GM23338 (cell line): ENCODE measurements around the gene CEMIP2. TPM values are rescaled to one million over a fixed set of nuclear protein-coding genes. Genes with fewer than 3 reads are reported as not detected.

Source experiments
- ATAC-seq: fragments of 200-7000 bp; cut with Tn5 transposase; 3 replicates; pipeline ENCODE4 v1.9.1; 2020
- DNase-seq: peaks from one replicate; pipeline ENCODE4 v3.0.0-alpha.2; 2015; ENCODE audit warnings: low spot score
- H2AFZ ChIP-seq: fragments of 200-600 bp; sonication (generic); 2 replicates; pipeline ENCODE4 v1.8.0; 2016; ENCODE audit warnings: antibody characterized with exemption, mild to moderate bottlenecking, moderate library complexity
- H3F3A ChIP-seq: fragments of 200-600 bp; sonication (generic); replicated peaks from 2 replicates; pipeline ENCODE4 v1.8.0; 2017; ENCODE audit warnings: antibody characterized with exemption, mixed run types, low read depth
- H3K27ac ChIP-seq: fragments of 200-600 bp; sonication (generic); 2 replicates; pipeline ENCODE4 v1.6.1; 2016; ENCODE audit warnings: low read depth
- H3K27me3 ChIP-seq: fragments of 200-600 bp; sonication (generic); 2 replicates; pipeline ENCODE4 v1.8.0; 2016; ENCODE audit warnings: mild to moderate bottlenecking, mixed run types, moderate library complexity; ENCODE audit not compliant: insufficient read depth
- H3K36me3 ChIP-seq: fragments of 200-600 bp; sonication (generic); 2 replicates; pipeline ENCODE4 v1.8.0; 2016; ENCODE audit warnings: mild to moderate bottlenecking; ENCODE audit not compliant: insufficient read depth
- H3K4me1 ChIP-seq: fragments of 200-600 bp; sonication (generic); 2 replicates; pipeline ENCODE4 v1.8.0; 2016; ENCODE audit warnings: mild to moderate bottlenecking, moderate library complexity; ENCODE audit not compliant: insufficient read depth
- H3K4me2 ChIP-seq: fragments of 200-600 bp; sonication (generic); 2 replicates; pipeline ENCODE4 v1.7.1; 2017; ENCODE audit warnings: mixed run types
- H3K4me3 ChIP-seq: fragments of 200-600 bp; sonication (generic); 2 replicates; pipeline ENCODE4 v1.6.1; 2016; ENCODE audit warnings: mixed run types
- H3K79me2 ChIP-seq: fragments of 200-600 bp; sonication (generic); replicated peaks from 2 replicates; pipeline ENCODE4 v1.8.0; 2017; ENCODE audit warnings: mild to moderate bottlenecking; ENCODE audit not compliant: insufficient read depth
- H3K9me2 ChIP-seq: fragments of 200-600 bp; sonication (generic); 2 replicates; pipeline ENCODE4 v1.8.0; 2017; ENCODE audit not compliant: insufficient read depth
- H4K20me1 ChIP-seq: fragments of 200-600 bp; sonication (generic); replicated peaks from 2 replicates; pipeline ENCODE4 v1.8.0; 2017; ENCODE audit warnings: mild to moderate bottlenecking; ENCODE audit not compliant: insufficient read depth
- H3K27ac Mint-ChIP-seq: 2 replicates; pipeline ENCODE4 v1.8.0; 2020; ENCODE audit warnings: inconsistent platforms, mild to moderate bottlenecking, moderate library complexity, mixed read lengths
- H3K27me3 Mint-ChIP-seq: 3 replicates; pipeline ENCODE4 v1.8.0; 2022; ENCODE audit warnings: low read depth, mild to moderate bottlenecking, moderate library complexity, mixed read lengths, inconsistent platforms; ENCODE audit not compliant: insufficient read depth, poor library complexity
- H3K36me3 Mint-ChIP-seq: 3 replicates; pipeline ENCODE4 v1.8.0; 2021; ENCODE audit warnings: low read depth, mild to moderate bottlenecking, inconsistent platforms, moderate library complexity, mixed read lengths
- H3K4me1 Mint-ChIP-seq: 3 replicates; pipeline ENCODE4 v1.8.0; 2020; ENCODE audit warnings: mild to moderate bottlenecking, inconsistent platforms, mixed read lengths
- H3K4me3 Mint-ChIP-seq: 3 replicates; pipeline ENCODE4 v1.8.0; 2021; ENCODE audit warnings: moderate library complexity, mild to moderate bottlenecking, inconsistent platforms, mixed read lengths
- H3K9me3 Mint-ChIP-seq: 3 replicates; pipeline ENCODE4 v1.8.0; 2020; ENCODE audit warnings: moderate library complexity, mild to moderate bottlenecking, inconsistent platforms, mixed read lengths
- CREB1 ChIP-seq: fragments of 250-450 bp; sonication (Bioruptor Pico); IDR thresholded peaks from 2 replicates; pipeline ENCODE4 v1.5.0; 2020; ENCODE audit warnings: low read depth, mild to moderate bottlenecking, moderate library complexity
- EZH2 ChIP-seq: fragments of 200-600 bp; sonication (generic); IDR thresholded peaks from one replicate; pipeline ENCODE4 v1.8.0; 2017; ENCODE audit warnings: antibody characterized with exemption, mild to moderate bottlenecking, low read depth; ENCODE audit not compliant: unreplicated experiment
- EZH2phosphoT487 ChIP-seq: fragments of 200-600 bp; sonication (generic); IDR thresholded peaks from one replicate; pipeline ENCODE4 v1.8.1; 2018; ENCODE audit warnings: antibody characterized with exemption; ENCODE audit not compliant: unreplicated experiment
- NANOG ChIP-seq: IDR thresholded peaks from 2 replicates; pipeline ENCODE4 v1.6.1; 2016; ENCODE audit warnings: antibody characterized with exemption, borderline replicate concordance
- POLR2AphosphoS5 ChIP-seq: IDR thresholded peaks from 2 replicates; pipeline ENCODE4 v1.6.1; 2016; ENCODE audit warnings: antibody characterized with exemption, low read depth
- STAT1 ChIP-seq: IDR thresholded peaks from one replicate; pipeline ENCODE4 v1.6.1; 2016; ENCODE audit warnings: antibody characterized with exemption; ENCODE audit not compliant: unreplicated experiment
- ZNF114 ChIP-seq: fragments of 250-450 bp; sonication (Bioruptor Pico); IDR thresholded peaks from 2 replicates; pipeline ENCODE4 v1.5.0; 2020; ENCODE audit warnings: mild to moderate bottlenecking, moderate library complexity
- ZNF331 ChIP-seq: fragments of 250-450 bp; sonication (Bioruptor Pico); IDR thresholded peaks from 2 replicates; pipeline ENCODE4 v1.5.0; 2020; ENCODE audit warnings: low read depth, mild to moderate bottlenecking, moderate library complexity
- polyA plus RNA-seq: library from polyadenylated mRNA; unstranded; fragments of >200 nt; fragmentation: Nextera tagmentation; extraction: Ambion mirVana; gene quantifications from 2 replicates; pipeline ENCODE4 v1.2.1, GENCODE V29; 2016
- total RNA-seq: library from RNA; depleted of rRNA; stranded (reverse); fragments of >200 nt; shearing (Covaris generic); gene quantifications from 2 replicates; pipeline ENCODE4 v1.2.3, GENCODE V29; 2014
- TF ChIP-seq, protein P1 (sequence below): fragments of 250-450 bp; sonication (Bioruptor Pico); IDR thresholded peaks from 2 replicates; pipeline ENCODE4 v1.5.0; 2020; ENCODE audit warnings: mild to moderate bottlenecking, moderate library complexity
- TF ChIP-seq, protein P2 (sequence below): IDR thresholded peaks from 2 replicates; pipeline ENCODE4 v1.6.1; 2016; ENCODE audit warnings: antibody characterized with exemption
- TF ChIP-seq, protein P3 (sequence below), 2 experiments: fragments of 200-600 bp in 1 of 2; sonication (generic) in 1 of 2; conservative IDR thresholded peaks; 2 replicates each; pipeline versions ENCODE4 v1.5.1 to v1.6.1; 2016 to 2017; ENCODE audit warnings: antibody characterized with exemption in 2 of 2, low read depth in 2 of 2, mild to moderate bottlenecking in 2 of 2, moderate library complexity in 1 of 2
- TF ChIP-seq, protein P4 (sequence below): IDR thresholded peaks from one replicate; pipeline ENCODE4 v1.6.1; 2018; ENCODE audit warnings: antibody characterized with exemption; ENCODE audit not compliant: unreplicated experiment

Gene CEMIP2
- total and polyA plus RNA-seq, 2 experiments from 2014 or later: 23.0 to 76.7 TPM

DNA sequence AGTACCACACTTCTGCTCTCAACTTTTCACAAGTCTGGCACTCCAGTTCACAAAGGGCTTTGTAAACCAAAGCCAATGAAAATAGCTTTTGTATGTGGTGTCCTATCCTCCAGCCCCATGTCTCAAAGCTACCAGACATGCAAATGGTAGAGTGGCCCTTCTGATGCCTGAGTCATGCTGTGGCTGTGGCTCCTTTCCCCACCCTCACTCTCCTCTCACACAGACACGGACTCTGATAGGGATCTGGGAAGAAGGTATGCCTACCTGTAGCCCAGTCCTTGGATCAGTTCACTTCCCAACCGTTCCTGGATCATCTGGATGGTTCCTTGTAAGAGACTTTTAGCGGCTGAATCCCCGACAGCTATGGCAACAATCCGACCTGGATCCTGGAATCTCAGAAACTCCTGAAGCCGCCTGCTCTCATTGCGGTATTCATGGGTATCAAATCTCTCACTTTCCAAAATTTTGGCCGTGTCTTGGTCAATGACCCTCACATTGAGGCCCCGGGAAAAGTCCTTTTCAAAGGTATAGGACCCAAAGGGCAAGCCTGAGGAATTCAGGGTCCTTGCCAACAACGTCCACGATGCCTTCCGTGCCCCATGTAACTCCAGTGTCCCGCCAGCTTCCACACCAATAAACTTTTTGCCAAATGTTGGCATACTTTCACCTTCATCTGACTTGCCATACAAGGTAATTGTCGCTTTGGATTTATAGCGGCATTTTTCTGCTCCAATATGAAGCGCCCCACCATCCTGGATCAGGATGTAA is 23.4 kb downstream of the CEMIP2 start (continued):
- TF ChIP-seq, protein P1, sequence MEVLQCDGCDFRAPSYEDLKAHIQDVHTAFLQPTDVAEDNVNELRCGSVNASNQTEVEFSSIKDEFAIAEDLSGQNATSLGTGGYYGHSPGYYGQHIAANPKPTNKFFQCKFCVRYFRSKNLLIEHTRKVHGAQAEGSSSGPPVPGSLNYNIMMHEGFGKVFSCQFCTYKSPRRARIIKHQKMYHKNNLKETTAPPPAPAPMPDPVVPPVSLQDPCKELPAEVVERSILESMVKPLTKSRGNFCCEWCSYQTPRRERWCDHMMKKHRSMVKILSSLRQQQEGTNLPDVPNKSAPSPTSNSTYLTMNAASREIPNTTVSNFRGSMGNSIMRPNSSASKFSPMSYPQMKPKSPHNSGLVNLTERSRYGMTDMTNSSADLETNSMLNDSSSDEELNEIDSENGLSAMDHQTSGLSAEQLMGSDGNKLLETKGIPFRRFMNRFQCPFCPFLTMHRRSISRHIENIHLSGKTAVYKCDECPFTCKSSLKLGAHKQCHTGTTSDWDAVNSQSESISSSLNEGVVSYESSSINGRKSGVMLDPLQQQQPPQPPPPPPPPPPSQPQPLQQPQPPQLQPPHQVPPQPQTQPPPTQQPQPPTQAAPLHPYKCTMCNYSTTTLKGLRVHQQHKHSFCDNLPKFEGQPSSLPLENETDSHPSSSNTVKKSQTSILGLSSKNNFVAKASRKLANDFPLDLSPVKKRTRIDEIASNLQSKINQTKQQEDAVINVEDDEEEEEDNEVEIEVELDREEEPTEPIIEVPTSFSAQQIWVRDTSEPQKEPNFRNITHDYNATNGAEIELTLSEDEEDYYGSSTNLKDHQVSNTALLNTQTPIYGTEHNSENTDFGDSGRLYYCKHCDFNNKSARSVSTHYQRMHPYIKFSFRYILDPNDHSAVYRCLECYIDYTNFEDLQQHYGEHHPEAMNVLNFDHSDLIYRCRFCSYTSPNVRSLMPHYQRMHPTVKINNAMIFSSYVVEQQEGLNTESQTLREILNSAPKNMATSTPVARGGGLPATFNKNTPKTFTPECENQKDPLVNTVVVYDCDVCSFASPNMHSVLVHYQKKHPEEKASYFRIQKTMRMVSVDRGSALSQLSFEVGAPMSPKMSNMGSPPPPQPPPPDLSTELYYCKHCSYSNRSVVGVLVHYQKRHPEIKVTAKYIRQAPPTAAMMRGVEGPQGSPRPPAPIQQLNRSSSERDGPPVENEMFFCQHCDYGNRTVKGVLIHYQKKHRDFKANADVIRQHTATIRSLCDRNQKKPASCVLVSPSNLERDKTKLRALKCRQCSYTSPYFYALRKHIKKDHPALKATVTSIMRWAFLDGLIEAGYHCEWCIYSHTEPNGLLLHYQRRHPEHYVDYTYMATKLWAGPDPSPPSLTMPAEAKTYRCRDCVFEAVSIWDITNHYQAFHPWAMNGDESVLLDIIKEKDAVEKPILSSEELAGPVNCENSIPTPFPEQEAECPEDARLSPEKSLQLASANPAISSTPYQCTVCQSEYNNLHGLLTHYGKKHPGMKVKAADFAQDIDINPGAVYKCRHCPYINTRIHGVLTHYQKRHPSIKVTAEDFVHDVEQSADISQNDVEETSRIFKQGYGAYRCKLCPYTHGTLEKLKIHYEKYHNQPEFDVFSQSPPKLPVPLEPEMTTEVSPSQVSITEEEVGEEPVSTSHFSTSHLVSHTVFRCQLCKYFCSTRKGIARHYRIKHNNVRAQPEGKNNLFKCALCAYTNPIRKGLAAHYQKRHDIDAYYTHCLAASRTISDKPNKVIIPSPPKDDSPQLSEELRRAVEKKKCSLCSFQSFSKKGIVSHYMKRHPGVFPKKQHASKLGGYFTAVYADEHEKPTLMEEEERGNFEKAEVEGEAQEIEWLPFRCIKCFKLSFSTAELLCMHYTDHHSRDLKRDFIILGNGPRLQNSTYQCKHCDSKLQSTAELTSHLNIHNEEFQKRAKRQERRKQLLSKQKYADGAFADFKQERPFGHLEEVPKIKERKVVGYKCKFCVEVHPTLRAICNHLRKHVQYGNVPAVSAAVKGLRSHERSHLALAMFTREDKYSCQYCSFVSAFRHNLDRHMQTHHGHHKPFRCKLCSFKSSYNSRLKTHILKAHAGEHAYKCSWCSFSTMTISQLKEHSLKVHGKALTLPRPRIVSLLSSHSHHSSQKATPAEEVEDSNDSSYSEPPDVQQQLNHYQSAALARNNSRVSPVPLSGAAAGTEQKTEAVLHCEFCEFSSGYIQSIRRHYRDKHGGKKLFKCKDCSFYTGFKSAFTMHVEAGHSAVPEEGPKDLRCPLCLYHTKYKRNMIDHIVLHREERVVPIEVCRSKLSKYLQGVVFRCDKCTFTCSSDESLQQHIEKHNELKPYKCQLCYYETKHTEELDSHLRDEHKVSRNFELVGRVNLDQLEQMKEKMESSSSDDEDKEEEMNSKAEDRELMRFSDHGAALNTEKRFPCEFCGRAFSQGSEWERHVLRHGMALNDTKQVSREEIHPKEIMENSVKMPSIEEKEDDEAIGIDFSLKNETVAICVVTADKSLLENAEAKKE: no peak
- TF ChIP-seq POLR2AphosphoS5: no peak
- TF ChIP-seq ZNF331 (CRISPR knock-in tag): no peak
- TF ChIP-seq EZH2phosphoT487: no peak
- no peak for TF ChIP-seq NANOG

DNA sequence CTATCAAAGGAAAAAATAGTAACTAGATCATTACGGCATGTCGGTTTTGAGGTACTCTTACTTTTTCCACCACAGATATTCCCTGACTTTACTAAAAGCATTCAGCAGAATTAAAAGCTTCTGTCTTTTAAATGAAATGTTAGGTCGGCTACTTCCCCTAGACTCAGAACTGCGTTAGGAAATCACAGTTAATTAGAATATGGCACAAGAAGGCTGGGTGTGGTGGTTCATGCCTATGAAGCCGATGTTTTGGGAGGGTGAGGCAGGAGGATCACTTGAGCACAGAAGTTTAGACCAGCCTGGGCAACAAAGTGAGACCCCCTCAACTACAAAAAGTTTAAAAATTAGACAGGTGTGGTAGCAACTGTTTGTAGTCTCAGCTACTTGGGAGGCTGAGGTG is 24.4 kb downstream of the CEMIP2 start:
- no peak for DNase-seq
- Histone ChIP-seq H3K9me2 (no peaks in the 10 kb centered on the region), H3K36me3 (no peaks in the 10 kb centered on the region; the same call in 1 of the 2 replicates), H3K4me1 (peaks cover 48% of the 10 kb centered on the region), H3F3A (no peaks in the 10 kb centered on the region), H3K27me3 (no peaks in the 10 kb centered on the region), H3K4me2 (no peak overlapping the region), H2AFZ (no peak overlapping the region), H4K20me1 (0 out of 2 replicates have a peak, but pooled peaks cover 4% of the 10 kb centered on the region), H3K27ac (no peak overlapping the region), H3K79me2 (peaks cover 76% of the 10 kb centered on the region), H3K4me3 (no peak overlapping the region)
- ATAC-seq: no peak
- no peak overlapping the region for H3K4me3 Mint-ChIP-seq
- no peak overlapping the region for H3K27ac Mint-ChIP-seq
- H3K4me1 Mint-ChIP-seq: peaks cover 45% of the 10 kb centered on the region
- H3K27me3 Mint-ChIP-seq: peaks cover 2% of the 10 kb centered on the region
- H3K36me3 Mint-ChIP-seq: peaks cover 51% of the 10 kb centered on the region
- H3K9me3 Mint-ChIP-seq: no peaks in the 10 kb centered on the region
- TF ChIP-seq, protein P2, sequence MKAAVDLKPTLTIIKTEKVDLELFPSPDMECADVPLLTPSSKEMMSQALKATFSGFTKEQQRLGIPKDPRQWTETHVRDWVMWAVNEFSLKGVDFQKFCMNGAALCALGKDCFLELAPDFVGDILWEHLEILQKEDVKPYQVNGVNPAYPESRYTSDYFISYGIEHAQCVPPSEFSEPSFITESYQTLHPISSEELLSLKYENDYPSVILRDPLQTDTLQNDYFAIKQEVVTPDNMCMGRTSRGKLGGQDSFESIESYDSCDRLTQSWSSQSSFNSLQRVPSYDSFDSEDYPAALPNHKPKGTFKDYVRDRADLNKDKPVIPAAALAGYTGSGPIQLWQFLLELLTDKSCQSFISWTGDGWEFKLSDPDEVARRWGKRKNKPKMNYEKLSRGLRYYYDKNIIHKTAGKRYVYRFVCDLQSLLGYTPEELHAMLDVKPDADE: no peak
- TF ChIP-seq STAT1 (no peak), CREB1 (no peak), EZH2 (no peak), EZH2phosphoT487 (no peak), ZNF114 (CRISPR knock-in tag) (no peak), ZNF331 (CRISPR knock-in tag) (no peak), POLR2AphosphoS5 (no peak)
- TF ChIP-seq, protein P3, sequence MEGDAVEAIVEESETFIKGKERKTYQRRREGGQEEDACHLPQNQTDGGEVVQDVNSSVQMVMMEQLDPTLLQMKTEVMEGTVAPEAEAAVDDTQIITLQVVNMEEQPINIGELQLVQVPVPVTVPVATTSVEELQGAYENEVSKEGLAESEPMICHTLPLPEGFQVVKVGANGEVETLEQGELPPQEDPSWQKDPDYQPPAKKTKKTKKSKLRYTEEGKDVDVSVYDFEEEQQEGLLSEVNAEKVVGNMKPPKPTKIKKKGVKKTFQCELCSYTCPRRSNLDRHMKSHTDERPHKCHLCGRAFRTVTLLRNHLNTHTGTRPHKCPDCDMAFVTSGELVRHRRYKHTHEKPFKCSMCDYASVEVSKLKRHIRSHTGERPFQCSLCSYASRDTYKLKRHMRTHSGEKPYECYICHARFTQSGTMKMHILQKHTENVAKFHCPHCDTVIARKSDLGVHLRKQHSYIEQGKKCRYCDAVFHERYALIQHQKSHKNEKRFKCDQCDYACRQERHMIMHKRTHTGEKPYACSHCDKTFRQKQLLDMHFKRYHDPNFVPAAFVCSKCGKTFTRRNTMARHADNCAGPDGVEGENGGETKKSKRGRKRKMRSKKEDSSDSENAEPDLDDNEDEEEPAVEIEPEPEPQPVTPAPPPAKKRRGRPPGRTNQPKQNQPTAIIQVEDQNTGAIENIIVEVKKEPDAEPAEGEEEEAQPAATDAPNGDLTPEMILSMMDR (conservative IDR thresholded peaks at IDR 0.05; ENCODE audit: low read depth in 2 of 2): no peak
- TF ChIP-seq, protein P4, sequence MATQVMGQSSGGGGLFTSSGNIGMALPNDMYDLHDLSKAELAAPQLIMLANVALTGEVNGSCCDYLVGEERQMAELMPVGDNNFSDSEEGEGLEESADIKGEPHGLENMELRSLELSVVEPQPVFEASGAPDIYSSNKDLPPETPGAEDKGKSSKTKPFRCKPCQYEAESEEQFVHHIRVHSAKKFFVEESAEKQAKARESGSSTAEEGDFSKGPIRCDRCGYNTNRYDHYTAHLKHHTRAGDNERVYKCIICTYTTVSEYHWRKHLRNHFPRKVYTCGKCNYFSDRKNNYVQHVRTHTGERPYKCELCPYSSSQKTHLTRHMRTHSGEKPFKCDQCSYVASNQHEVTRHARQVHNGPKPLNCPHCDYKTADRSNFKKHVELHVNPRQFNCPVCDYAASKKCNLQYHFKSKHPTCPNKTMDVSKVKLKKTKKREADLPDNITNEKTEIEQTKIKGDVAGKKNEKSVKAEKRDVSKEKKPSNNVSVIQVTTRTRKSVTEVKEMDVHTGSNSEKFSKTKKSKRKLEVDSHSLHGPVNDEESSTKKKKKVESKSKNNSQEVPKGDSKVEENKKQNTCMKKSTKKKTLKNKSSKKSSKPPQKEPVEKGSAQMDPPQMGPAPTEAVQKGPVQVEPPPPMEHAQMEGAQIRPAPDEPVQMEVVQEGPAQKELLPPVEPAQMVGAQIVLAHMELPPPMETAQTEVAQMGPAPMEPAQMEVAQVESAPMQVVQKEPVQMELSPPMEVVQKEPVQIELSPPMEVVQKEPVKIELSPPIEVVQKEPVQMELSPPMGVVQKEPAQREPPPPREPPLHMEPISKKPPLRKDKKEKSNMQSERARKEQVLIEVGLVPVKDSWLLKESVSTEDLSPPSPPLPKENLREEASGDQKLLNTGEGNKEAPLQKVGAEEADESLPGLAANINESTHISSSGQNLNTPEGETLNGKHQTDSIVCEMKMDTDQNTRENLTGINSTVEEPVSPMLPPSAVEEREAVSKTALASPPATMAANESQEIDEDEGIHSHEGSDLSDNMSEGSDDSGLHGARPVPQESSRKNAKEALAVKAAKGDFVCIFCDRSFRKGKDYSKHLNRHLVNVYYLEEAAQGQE: no peak
